Measurements from ENCODE around the gene WBP11.
"Not testable (repeated sequence)": the region's sequence is repeated elsewhere in the genome, so short reads cannot be mapped to it uniquely, and the experiment has no call there.

Gene WBP11

GRCh38 chr12:14743061-14743460, 60.2 kb downstream of the WBP11 start:
- Histone ChIP-seq H3K79me2 (ENCODE audit: low read length) (no peaks in the 10 kb centered on the region), H3K27me3 (ENCODE audit: low read depth, low read length) (no peaks in the 10 kb centered on the region), H3K27ac (ENCODE audit: low read length) (no peak overlapping the region), H3K4me3 (ENCODE audit: low read length) (no peak overlapping the region), H3K4me2 (ENCODE audit: low read length) (no peak overlapping the region), H3K9me3 (ENCODE audit: insufficient read depth, low read length) (no peaks in the 10 kb centered on the region), H4K20me1 (ENCODE audit: insufficient read depth, low read length) (no peaks in the 10 kb centered on the region), H3K36me3 (replicated peaks; ENCODE audit: low read depth, low read length) (peaks cover 4% of the 10 kb centered on the region), H3K4me1 (ENCODE audit: low read length) (peaks cover 3% of the 10 kb centered on the region; the same call in 1 of the 2 replicates), H3K9ac (ENCODE audit: low read length) (no peak overlapping the region), H2AFZ (ENCODE audit: low read depth, low read length) (no peak overlapping the region)
- TF ChIP-seq EZH2phosphoT487 (IDR thresholded peaks at IDR 0.05; ENCODE audit: low read depth): no peak
- TF ChIP-seq, protein P1, sequence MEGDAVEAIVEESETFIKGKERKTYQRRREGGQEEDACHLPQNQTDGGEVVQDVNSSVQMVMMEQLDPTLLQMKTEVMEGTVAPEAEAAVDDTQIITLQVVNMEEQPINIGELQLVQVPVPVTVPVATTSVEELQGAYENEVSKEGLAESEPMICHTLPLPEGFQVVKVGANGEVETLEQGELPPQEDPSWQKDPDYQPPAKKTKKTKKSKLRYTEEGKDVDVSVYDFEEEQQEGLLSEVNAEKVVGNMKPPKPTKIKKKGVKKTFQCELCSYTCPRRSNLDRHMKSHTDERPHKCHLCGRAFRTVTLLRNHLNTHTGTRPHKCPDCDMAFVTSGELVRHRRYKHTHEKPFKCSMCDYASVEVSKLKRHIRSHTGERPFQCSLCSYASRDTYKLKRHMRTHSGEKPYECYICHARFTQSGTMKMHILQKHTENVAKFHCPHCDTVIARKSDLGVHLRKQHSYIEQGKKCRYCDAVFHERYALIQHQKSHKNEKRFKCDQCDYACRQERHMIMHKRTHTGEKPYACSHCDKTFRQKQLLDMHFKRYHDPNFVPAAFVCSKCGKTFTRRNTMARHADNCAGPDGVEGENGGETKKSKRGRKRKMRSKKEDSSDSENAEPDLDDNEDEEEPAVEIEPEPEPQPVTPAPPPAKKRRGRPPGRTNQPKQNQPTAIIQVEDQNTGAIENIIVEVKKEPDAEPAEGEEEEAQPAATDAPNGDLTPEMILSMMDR (IDR thresholded peaks at IDR 0.05; ENCODE audit: low read depth, low read length): no peak

DNA sequence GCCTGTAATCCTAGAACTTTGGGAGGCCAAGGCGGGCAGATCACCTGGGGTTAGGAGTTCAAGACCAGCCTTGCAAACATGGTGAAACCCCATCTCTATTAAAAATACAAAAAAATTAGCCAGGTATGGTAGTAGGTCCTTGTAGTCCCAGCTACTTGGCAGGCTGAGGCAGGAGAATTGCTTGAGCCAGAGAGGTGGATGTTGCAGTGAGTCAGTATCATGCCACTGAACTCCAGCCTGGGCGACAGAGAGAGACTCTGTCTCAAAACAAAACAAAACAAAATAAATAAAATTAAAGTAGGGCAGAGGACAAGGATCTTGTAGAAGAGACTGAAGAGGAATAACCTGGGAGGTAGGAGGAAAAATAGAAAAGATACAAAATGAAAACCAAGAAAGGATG, 61.3 kb downstream of the WBP11 start:
- TF ChIP-seq, protein P1 (IDR thresholded peaks at IDR 0.05; ENCODE audit: low read depth, low read length): no peak
- no peak for TF ChIP-seq EZH2phosphoT487 (IDR thresholded peaks at IDR 0.05; ENCODE audit: low read depth)
- Histone ChIP-seq H2AFZ (ENCODE audit: low read depth, low read length) (no peak overlapping the region), H3K27me3 (ENCODE audit: low read depth, low read length) (no peaks in the 10 kb centered on the region), H3K9me3 (ENCODE audit: insufficient read depth, low read length) (no peaks in the 10 kb centered on the region), H3K79me2 (ENCODE audit: low read length) (no peaks in the 10 kb centered on the region), H3K27ac (ENCODE audit: low read length) (no peak overlapping the region), H3K4me3 (ENCODE audit: low read length) (no peak overlapping the region), H3K36me3 (replicated peaks; ENCODE audit: low read depth, low read length) (peaks cover 4% of the 10 kb centered on the region), H4K20me1 (ENCODE audit: insufficient read depth, low read length) (no peaks in the 10 kb centered on the region), H3K9ac (ENCODE audit: low read length) (no peak overlapping the region), H3K4me1 (ENCODE audit: low read length) (peaks cover 3% of the 10 kb centered on the region; the same call in 1 of the 2 replicates), H3K4me2 (ENCODE audit: low read length) (no peak overlapping the region)

DNA sequence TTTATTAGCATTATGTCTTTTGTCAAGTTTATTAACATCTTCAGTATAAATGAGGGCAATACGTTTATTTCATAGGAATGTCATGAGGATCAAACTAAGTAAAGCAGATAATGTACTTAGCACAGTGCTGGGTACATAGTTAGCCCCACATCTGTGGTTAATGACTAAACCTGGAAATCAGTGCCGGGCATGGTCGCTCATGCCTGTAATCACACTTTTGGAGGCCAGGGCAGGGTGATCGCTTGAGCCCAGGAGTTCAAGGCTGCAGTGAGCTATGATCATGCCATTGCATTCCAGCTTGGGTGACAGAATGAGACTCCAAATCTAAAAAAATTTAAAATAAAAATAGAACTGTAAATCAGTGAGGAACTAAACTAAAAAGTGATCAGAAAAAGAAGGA, 62.1 kb downstream of the WBP11 start:
- Histone ChIP-seq H4K20me1 (ENCODE audit: insufficient read depth, low read length) (no peaks in the 10 kb centered on the region), H3K27me3 (ENCODE audit: low read depth, low read length) (no peaks in the 10 kb centered on the region), H3K79me2 (ENCODE audit: low read length) (no peaks in the 10 kb centered on the region), H3K27ac (ENCODE audit: low read length) (no peak overlapping the region), H2AFZ (ENCODE audit: low read depth, low read length) (no peak overlapping the region), H3K9me3 (ENCODE audit: insufficient read depth, low read length) (no peaks in the 10 kb centered on the region), H3K36me3 (replicated peaks; ENCODE audit: low read depth, low read length) (peaks cover 4% of the 10 kb centered on the region), H3K4me1 (ENCODE audit: low read length) (peaks cover 3% of the 10 kb centered on the region; the same call in 1 of the 2 replicates), H3K9ac (ENCODE audit: low read length) (no peak overlapping the region), H3K4me2 (ENCODE audit: low read length) (no peak overlapping the region), H3K4me3 (ENCODE audit: low read length) (no peak overlapping the region)
- TF ChIP-seq, protein P1 (IDR thresholded peaks at IDR 0.05; ENCODE audit: low read depth, low read length): no peak
- no peak for TF ChIP-seq EZH2phosphoT487 (IDR thresholded peaks at IDR 0.05; ENCODE audit: low read depth)

GRCh38 chr12:14736441-14736840, 66.8 kb downstream of the WBP11 start:
- H3K4me2 ChIP-seq (ENCODE audit: low read length); H3K79me2 ChIP-seq (ENCODE audit: low read length); H3K4me3 ChIP-seq (ENCODE audit: low read length); H3K9me3 ChIP-seq (ENCODE audit: insufficient read depth, low read length); H3K4me1 ChIP-seq (ENCODE audit: low read length); H3K27ac ChIP-seq (ENCODE audit: low read length); H3K36me3 ChIP-seq (replicated peaks; ENCODE audit: low read depth, low read length); H3K9ac ChIP-seq (ENCODE audit: low read length); H4K20me1 ChIP-seq (ENCODE audit: insufficient read depth, low read length); H3K27me3 ChIP-seq (ENCODE audit: low read depth, low read length); H2AFZ ChIP-seq (ENCODE audit: low read depth, low read length): not testable (repeated sequence)

Measured in OCI-LY3 (cell line).